22Rv1 (cell line): Measurements from ENCODE around the gene NRDC.

ENCODE experiments used
- H3K27ac ChIP-seq: fragments of 450-650 bp; 2 replicates; pipeline ENCODE4 v1.5.1; 2017
- CTCF ChIP-seq: fragments of 450-650 bp; IDR thresholded peaks from 2 replicates; pipeline ENCODE4 v1.5.1; 2017; ENCODE audit warnings: mild to moderate bottlenecking
- ZFX ChIP-seq: fragments of 450-650 bp; IDR thresholded peaks from 2 replicates; pipeline ENCODE4 v1.6.1; 2017; ENCODE audit warnings: antibody characterized with exemption, borderline replicate concordance

NRDC gene

GRCh38 chr1:51740652-51741051, 137.9 kb downstream of the NRDC start:
- H3K27ac ChIP-seq = no peak overlapping the region
- TF ChIP-seq CTCF (no peak), ZFX (no peak)
